WTC11 (cell line): ENCODE data around the gene RPS6KA4. TPM values are rescaled to one million over a fixed set of nuclear protein-coding genes. Genes with fewer than 3 reads are reported as not detected.

ENCODE experiments used
- AFF4 ChIP-seq: sonication (generic); formaldehyde crosslinking; IDR thresholded peaks from 2 replicates; pipeline ENCODE4 v1.8.1; 2023; ENCODE audit warnings: mild to moderate bottlenecking, missing genetic modification reagents, borderline replicate concordance
- AR ChIP-seq: fragments of 250-450 bp; sonication (Bioruptor Pico); IDR thresholded peaks from 2 replicates; pipeline ENCODE4 v1.9.0; 2021; ENCODE audit warnings: mild to moderate bottlenecking
- ATF6 ChIP-seq: sonication (generic); formaldehyde crosslinking; IDR thresholded peaks from 2 replicates; pipeline ENCODE4 v1.8.1; 2023; ENCODE audit warnings: mild to moderate bottlenecking, missing genetic modification reagents
- CBFB ChIP-seq: sonication (generic); formaldehyde crosslinking; IDR thresholded peaks from 2 replicates; pipeline ENCODE4 v1.8.1; 2022; ENCODE audit warnings: mild to moderate bottlenecking, low read depth, missing genetic modification reagents
- CREB1 ChIP-seq: sonication (generic); formaldehyde crosslinking; IDR thresholded peaks from 2 replicates; pipeline ENCODE4 v1.8.0; 2023; ENCODE audit warnings: mild to moderate bottlenecking, missing genetic modification reagents
- CTCF ChIP-seq: fragments of 200-600 bp; IDR thresholded peaks from 2 replicates; pipeline ENCODE4 v1.8.0; 2022; ENCODE audit warnings: antibody characterized with exemption
- ETV6 ChIP-seq: sonication (generic); formaldehyde crosslinking; IDR thresholded peaks from 2 replicates; pipeline ENCODE4 v1.8.1; 2022; ENCODE audit warnings: mild to moderate bottlenecking, missing genetic modification reagents
- GRHL2 ChIP-seq: fragments of 250-450 bp; sonication (Bioruptor Pico); IDR thresholded peaks from 2 replicates; pipeline ENCODE4 v1.8.0; 2022; ENCODE audit warnings: mild to moderate bottlenecking, moderate library complexity; ENCODE audit not compliant: insufficient replicate concordance, severe bottlenecking
- GTF2I ChIP-seq: fragments of 250-450 bp; sonication (Bioruptor Pico); conservative IDR thresholded peaks from 2 replicates; pipeline ENCODE4 v1.4.0; 2021; ENCODE audit warnings: mild to moderate bottlenecking
- MYBL2 ChIP-seq: sonication (generic); formaldehyde crosslinking; IDR thresholded peaks from 2 replicates; pipeline ENCODE4 v1.8.1; 2023; ENCODE audit warnings: mild to moderate bottlenecking, moderate library complexity, missing genetic modification reagents
- NFYB ChIP-seq: sonication (generic); formaldehyde crosslinking; conservative IDR thresholded peaks from 2 replicates; pipeline ENCODE4 v1.8.0; 2022; ENCODE audit warnings: low read depth, missing genetic modification reagents
- SMAD4 ChIP-seq: sonication (generic); formaldehyde crosslinking; IDR thresholded peaks from 2 replicates; pipeline ENCODE4 v1.8.0; 2022; ENCODE audit warnings: mild to moderate bottlenecking, missing genetic modification reagents
- STAT6 ChIP-seq: sonication (generic); formaldehyde crosslinking; conservative IDR thresholded peaks from 2 replicates; pipeline ENCODE4 v1.8.1; 2023; ENCODE audit warnings: mild to moderate bottlenecking, low read depth, missing genetic modification reagents, moderate library complexity
- ZNF396 ChIP-seq: fragments of 250-450 bp; sonication (Bioruptor Pico); IDR thresholded peaks from 2 replicates; pipeline ENCODE4 v1.8.0; 2021; ENCODE audit warnings: mild to moderate bottlenecking, moderate library complexity, borderline replicate concordance
- ZNF671 ChIP-seq: fragments of 250-450 bp; sonication (Bioruptor Pico); IDR thresholded peaks from 2 replicates; pipeline ENCODE4 v1.8.0; 2021; ENCODE audit warnings: mild to moderate bottlenecking
- total RNA-seq: library from RNA; stranded (reverse); gene quantifications from 3 replicates; pipeline ENCODE4 v1.2.3, GENCODE V29; 2021

RPS6KA4 gene
- total RNA-seq, 1 experiment from 2014 or later, result 16.8 TPM

DNA sequence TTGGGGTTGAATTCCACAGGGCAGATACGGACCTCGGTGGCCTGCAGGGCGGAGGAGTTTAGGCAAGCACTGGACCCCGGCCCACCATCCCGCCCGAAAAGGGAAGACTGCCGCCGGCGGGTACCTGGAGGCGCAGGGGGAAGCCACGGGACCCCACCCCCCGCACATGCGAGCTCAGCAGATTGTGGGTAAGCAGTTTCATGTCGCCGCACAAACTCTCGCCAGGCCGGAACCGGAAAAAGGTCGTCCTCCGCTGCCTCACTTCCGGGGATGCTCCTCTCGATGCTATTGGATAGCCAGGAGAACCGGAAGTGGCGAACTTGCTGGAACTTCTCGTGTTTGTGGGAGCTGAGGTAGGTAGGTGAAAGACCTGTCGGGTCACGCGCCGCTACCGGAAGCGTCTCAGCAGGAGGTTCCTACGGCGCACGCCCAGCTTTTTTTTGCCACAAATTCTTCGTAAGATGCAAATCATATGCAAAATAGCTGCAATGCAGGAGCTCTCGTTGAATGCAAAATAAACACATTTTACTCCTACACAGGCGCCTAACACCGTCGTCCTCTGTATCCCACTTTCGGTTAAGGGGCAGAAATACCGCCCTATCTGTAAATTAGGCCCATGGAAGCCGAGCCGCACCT, 41.5 kb upstream of the RPS6KA4 start, which contains the start of gene TRMT112 (continued):
- TF ChIP-seq ZNF671 (no peak), GRHL2 (CRISPR knock-in tag) (no peak), CTCF (no peak), CBFB (CRISPR knock-in tag) (no peak), AR (CRISPR knock-in tag) (no peak), AFF4 (CRISPR knock-in tag) (no peak), MYBL2 (CRISPR knock-in tag) (no peak), SMAD4 (no peak), CREB1 (0 out of 2 replicates have a peak, but pooled peaks have one; percentile 20), GTF2I (CRISPR knock-in tag) (no peak), NFYB (peak; percentile 68), ETV6 (peak; percentile 72; the same call in 1 of the 2 replicates), STAT6 (CRISPR knock-in tag) (no peak), ATF6 (no peak), ZNF396 (CRISPR knock-in tag) (no peak)
